ENCODE measurements around the gene RFX1.

The RFX1 gene

DNA sequence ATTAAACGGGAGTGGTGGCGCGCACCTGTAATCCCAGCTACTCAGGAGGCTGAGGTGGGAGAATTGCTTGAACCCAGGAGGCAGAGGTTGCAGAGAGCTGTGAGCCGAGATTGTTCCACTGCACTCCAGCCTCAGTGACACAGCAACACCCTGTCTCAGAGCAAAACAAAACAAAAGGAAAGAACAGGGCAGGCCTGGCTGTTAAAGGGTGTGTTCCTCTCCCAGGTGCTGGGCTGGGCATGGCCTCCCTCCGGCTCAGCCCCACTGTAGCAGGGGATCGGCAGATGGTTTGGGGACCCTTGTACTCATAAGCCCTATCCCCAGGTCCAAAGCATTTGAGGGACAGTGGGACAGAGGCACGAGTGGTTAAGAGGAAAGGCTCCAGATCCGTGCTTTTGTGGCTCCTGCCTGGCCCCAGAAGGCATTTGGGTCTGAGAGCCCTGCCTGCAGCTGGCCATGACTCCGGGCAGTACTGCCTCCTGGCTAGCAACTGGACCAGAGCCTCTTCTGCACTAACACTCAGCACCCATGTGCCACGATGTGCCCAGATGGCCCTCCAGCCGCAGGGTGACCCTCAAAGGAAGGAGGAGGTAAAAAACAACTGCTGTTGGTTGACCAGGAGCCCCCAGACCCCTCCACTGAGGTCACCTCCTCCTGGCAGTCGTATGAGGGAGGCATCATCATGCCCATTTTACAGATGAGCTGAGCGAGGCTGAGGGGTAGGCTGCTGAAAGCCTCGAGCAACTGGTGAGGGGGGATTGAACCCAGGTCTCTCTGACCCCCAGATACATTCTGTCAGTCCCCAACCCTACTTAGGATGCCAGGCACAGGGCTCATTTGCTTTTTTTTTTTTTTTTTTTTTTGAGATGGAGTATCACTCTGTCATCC lies 10.0 kb downstream of the RFX1 start:
- no peak for DNase-seq

- no peak for DNase-seq
Observed at GRCh38 chr19:13995017-13995728, 10.9 kb downstream of the RFX1 start.

DNA sequence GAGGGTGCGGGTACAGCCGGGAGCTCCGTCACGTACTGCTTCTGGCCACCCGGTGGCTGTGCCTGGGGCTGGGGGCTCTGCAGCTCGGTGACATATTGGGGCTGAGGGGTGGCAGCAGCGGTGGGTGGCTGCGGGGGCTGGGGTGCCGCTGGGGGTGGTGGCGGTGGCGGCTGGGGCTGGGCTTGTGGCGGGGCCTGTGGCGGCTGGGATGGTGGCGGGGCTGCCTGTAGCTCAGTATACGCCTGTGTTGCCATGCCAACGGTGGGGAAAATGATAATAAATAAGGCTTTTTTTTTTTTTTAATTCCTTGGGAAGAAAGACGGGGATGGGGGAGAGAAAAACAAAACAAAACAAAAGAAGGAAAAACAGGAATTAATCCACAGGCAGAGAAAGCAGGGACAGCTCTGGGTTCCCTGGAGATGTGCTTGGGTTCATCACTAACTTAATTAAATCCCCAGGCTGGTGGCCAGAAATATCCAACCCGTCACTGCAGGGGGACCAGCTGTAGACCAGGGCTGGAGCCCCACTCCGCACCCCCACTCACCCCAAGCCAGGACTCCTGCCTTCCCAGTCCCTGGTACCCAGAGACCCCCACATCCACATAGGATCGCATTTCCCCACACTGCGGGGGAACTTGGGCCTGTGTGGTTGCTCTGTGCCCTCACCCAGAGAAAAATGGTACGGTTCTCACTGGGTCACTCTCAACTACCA lies 12.4 kb downstream of the RFX1 start:
- no peak for DNase-seq

- no peak for DNase-seq
Observed at GRCh38 chr19:13992025-13992424, 14.1 kb downstream of the RFX1 start.

DNA sequence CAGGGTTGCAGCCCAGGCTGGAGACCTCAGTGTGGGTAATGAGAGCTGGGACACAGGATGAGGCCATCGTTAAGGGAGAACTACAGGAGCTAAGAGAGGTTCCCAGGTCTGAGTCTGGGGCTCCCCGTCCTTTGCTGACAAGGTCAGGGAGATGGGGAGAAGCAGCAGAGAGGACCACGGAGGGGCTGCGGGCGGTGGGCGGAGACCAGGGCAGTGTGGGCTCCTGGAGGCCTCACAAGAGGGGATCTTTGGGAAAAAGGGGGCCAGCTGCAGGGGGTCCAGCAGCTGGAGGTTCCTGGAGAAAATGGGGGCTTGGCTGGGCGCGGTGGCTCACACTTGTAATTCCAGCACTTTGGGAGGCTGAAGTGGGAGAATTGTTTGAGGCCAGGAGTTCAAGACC lies 16.0 kb downstream of the RFX1 start:
- DNase-seq: no peak

GRCh38 chr19:13989487-13989886 lies 16.6 kb downstream of the RFX1 start:
- DNase-seq: no peak

- no peak for DNase-seq
Observed at GRCh38 chr19:13987101-13987890, 18.8 kb downstream of the RFX1 start.

- no peak for DNase-seq
Observed at GRCh38 chr19:13986348-13986904, 19.7 kb downstream of the RFX1 start.

- peak; percentile 13 for DNase-seq
Observed at GRCh38 chr19:13985771-13986347, 20.3 kb downstream of the RFX1 start.

DNA sequence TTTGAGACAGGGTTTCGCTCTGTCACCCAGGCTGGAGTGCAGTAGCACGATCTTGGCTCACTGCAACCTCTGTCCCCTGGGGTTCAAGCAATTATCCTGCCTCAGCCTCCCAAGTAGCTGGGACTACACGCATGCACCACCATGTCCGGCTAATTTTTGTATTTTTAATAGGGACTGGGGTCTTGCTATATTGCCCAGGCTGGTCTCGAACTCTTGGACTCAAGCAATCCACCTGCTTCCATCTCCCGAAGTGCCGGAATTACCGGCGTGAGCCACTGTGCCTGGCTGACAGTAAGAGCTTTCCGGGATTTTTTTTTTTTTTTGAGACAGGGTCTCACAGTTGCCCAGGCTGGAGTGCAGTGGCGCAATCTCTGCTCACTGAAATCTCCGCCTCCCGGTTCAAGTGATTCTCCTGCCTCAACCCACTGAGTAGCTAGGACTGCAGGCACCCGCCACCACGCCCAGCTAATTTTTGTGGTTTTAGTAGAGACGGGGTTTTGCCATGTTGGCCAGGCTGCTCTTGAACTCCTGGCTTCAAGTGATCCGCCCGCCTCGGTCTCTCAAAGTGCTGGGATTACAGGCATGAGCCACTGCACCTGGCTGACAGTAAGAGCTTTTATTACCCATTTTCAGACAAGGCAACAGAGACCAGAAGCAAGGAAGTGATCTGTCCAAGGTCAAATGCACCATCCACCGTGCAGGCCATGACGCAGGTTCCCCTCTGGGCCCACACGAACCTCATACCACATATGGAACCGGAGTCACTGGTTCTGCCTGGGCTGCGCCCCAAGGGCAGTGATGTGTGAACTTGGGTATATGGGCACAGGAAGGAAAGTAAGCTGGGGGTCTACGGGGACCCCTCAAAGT lies 21.0 kb downstream of the RFX1 start:
- no peak for DNase-seq

DNA sequence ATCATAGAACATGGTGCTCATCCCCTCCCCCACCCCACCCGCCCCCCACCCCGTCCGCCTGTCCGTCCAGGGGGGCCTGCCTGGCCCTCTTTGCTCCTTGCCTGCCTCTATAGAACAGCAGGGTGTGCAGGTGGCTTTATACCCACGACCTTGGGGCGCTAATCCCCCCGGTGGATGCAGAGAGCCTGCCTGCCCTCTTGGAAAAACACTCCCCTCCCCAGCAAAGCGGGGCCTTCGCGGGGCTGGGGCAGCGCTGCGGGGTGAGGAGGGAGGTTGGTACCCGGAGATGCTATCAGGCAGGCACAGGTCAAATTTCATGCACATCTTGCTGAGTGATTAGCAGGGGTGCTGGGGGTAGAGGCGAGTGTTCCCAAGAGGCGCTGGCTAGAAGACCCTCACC lies 21.9 kb downstream of the RFX1 start:
- no peak for DNase-seq

GRCh38 chr19:13983213-13983889 lies 22.8 kb downstream of the RFX1 start:
- no peak for DNase-seq

DNA sequence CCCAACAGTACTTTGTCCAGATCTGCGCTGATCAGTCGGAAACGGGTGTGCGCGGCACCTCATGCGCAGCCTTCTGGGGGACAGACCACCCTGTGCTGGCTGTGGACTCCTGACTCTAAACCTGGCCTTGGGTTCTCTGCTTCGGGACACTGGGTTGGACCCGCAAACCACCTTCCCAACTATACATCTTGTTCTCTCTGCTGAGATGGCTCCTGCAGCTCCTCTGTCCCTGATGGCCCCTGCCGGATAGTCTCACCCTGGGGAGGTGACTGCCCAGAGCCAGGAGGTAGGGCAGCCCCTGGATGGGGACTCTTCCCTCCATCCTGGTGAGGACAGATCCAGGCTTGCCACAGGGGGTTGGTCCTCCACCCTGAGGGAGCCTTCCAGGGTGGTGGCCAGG lies 23.3 kb downstream of the RFX1 start:
- no peak for DNase-seq

- no peak for DNase-seq
Observed at GRCh38 chr19:13981988-13982501, 24.1 kb downstream of the RFX1 start.

- no peak for DNase-seq
Observed at GRCh38 chr19:13981467-13981866, 24.7 kb downstream of the RFX1 start.

GRCh38 chr19:13981021-13981420 lies 25.1 kb downstream of the RFX1 start:
- DNase-seq: no peak

DNA sequence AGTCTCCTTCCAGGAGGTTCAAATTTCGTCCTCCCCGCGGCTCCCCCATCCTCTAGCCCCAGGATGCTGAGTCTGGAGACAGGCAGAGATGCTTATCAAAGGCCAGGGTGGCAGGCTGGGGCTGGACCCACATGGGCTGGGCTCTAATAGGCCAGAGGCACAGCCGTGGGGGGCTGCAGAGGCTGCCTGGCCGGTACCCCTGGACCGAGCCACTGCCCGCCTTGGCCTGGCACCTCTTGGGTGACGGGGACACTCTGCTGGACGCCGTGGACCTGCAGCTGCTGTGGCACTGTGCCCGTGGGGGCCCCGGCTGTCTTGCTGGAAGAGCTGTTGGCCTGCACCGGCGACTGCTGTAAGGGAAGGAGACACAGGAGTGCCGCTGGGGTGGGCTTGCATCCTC lies 25.8 kb downstream of the RFX1 start:
- DNase-seq: no peak

DNA sequence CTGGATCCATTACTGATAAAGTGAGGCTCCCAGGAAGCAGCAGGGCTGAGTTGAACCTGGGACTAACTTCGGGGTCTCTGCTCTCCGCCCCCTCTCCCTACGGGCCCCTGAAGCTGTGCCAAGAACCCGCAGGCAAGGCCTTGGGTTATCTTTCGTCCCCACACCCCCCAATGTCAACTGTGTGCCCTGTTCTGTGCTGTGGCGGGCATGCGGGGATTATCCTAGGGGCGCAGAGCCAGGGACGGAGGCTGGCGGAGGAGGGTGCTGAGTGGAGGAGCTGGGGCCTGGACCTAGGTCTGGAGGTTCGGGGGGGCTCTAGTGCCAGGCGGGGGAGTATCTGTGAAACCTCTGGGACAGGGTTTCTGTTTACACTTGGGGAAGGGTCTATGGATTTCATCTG lies 26.4 kb downstream of the RFX1 start:
- DNase-seq: no peak

DNA sequence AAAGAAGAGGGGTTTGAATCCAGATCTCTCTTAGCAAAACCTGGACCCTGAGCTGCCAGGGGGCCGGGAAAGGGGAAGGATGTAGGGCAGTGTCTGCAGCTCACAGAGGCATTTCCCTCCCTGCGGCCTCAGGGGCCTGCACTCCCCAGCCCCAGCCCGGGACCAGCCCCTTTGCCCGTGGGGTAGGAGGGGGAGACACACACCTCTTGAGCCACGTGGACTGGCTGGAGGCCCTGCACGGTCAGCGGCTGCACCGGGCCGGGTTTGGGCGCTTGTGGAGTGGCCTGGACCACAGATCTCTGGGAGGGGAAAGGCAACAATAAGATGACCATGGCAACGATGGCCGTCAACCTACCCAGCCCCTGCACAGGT lies 26.9 kb downstream of the RFX1 start:
- no peak for DNase-seq

Data from NCI-H187 treated with DMSO at 0.1 percent for 48 hours (cell line).